Measurements from ENCODE around the gene ATXN2.
"Not testable (repeated sequence)": the region's sequence is repeated elsewhere in the genome, so short reads cannot be mapped to it uniquely, and the experiment has no call there.

The ATXN2 gene

DNA sequence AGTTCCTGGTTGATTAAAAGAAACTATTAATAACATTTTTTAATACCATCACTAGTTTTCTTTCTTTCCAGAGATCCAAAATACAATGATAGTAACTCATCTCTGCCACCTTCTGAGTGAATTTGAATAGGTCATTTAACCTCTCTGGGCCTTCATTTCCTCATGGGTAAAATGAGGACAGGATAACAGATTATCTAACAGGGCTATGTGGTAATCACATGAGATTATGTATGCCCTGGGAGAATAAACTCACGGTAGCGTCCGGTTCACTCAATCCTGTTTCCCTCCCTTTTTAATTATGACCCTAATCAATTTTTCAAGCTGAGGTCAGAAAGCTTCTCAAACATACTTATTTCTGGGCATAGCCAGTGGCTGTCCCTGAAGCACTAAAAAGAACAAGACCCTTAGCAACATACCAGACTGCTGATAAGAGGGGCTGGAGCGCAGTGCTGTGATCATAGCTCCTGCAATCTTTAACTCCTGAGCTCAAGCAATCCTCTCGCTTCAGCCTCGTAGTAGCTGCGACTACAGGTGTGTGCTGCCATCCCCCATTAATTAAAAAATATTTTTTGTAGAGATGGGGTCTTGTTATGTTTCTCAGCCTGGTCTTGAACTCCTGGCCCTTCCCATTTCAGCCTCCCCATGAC is 24.2 kb downstream of the ATXN2 start:
- DNase-seq (ENCODE audit: low read depth in 2 of 3, low spot score in 1 of 3), result no peak

DNA sequence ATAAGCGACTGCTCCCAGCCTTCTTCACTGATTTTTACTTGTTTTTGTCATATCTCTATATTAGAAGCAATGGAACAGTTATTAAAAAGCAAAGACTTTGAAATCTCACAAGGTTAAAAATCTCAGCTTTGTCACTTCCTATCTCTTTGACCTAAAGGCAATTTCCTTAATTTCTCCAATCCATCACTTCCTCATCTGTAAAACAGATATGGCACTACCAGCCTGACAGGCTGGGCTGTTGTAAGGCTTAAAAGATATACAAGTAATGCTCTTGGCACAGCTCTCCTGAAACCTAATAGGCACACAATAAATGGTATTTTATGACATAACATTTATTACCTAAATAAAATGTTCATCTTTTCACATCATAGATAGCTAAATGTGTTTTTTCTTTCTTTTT is 25.6 kb downstream of the ATXN2 start:
- no peak for DNase-seq (ENCODE audit: low read depth in 2 of 3, low spot score in 1 of 3)

DNA sequence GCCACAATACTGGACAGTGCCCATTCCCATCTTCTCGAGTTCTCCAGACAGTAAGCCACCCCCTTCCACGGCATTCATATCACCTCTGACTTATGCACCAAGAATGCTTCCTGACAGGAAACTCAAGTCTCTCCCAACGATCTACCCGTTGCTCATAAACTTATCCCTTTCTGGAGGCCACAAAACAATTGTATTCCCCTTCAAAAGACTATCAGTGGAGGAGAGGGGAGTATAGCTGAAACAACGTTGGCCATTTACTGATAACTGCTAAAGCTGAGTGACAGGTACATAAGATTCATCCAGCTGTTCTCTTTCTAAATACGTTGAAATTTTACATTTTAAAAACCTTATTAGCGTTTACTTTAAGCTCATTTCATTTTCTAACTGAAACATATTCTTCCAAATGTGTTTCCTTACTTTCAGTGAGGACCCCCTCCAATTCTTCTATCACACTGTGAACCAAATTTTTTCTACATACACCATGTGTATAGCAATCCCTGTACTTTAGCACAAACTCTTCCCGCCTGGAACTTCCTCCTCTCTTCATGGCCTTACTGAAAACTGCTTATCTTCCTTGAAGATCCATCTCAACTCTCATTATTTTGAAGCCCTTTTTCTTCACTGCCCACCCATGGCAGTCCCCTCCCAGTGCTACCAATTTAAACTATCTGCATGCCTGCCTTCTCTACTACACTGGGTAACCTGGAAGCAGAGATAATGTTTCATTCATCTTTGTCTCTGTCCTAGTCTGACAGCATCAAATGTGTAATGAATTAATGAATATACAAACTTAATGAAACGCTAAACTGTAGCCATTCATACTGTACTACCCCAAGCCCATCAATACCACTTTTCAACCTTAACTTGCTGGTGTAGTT is 28.8 kb downstream of the ATXN2 start:
- no peak for DNase-seq (ENCODE audit: low read depth in 2 of 3, low spot score in 1 of 3)

DNA sequence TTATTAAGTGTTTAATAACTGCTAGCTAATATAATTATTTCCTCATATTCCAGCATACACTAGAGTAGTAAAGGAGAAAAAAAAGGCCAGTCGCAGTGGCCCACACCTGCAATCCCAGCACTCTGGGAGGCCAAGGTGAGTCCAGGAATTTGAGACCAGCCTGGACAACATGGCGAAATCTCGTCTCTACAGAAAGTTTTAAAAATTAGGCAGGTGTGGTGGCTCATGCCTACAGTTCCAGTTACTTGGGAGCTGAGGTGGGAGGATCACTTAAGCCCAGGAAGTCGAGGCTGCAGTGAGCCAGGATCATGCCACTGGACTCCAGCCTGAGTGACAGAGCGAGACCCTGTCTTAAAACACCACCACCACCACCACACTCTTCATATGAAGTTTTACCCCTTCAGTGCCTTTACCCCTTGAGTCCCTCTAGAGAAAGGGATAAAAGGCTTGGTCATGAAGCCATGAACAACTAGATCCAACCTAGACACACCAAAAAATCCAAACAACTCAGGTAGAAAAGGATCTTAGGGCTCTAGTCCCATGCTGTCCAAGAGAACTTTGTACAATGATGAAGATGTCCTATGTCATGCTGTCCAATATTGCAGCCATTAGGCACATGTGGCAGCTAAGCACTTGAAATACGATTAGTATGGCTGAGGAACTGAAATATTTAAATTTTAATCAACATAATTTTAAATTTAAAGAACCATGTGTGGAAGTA is 29.6 kb downstream of the ATXN2 start:
- DNase-seq (ENCODE audit: low read depth in 2 of 3, low spot score in 1 of 3), result no peak

DNA sequence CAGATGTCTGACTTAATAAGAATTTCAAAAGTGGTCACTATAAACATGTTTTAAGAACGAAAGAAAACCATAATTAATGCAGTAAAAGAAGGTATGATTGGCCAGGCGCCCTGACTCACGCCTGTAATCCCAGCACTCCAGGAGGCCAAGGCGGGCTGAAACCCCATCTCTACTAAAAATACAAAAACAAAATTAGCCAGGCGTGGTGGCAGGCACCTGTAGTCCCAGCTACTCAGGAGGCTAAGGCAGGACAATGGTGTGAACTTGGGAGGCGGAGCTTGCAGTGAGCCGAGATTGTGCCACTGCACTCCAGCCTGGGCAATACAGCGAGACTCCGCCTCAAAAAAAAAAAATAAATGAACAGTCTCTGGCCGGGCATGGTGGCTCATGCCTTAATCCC is 38.3 kb downstream of the ATXN2 start:
- DNase-seq (ENCODE audit: low read depth in 2 of 3, low spot score in 1 of 3), result not testable (repeated sequence)

DNA sequence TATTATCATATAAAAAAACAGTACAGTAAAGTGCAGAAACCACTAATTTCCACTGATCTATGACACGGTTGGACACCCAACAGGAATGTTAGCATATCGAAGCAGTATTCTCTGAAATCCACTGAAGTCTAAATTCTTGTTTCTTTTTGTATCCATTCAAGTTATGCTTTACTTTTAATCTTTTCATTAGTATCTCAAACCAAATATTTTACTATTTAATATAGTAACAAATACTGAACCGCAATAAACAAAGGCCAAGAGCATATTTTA is 41.1 kb downstream of the ATXN2 start:
- no peak for DNase-seq (ENCODE audit: low read depth in 2 of 3, low spot score in 1 of 3)

DNA sequence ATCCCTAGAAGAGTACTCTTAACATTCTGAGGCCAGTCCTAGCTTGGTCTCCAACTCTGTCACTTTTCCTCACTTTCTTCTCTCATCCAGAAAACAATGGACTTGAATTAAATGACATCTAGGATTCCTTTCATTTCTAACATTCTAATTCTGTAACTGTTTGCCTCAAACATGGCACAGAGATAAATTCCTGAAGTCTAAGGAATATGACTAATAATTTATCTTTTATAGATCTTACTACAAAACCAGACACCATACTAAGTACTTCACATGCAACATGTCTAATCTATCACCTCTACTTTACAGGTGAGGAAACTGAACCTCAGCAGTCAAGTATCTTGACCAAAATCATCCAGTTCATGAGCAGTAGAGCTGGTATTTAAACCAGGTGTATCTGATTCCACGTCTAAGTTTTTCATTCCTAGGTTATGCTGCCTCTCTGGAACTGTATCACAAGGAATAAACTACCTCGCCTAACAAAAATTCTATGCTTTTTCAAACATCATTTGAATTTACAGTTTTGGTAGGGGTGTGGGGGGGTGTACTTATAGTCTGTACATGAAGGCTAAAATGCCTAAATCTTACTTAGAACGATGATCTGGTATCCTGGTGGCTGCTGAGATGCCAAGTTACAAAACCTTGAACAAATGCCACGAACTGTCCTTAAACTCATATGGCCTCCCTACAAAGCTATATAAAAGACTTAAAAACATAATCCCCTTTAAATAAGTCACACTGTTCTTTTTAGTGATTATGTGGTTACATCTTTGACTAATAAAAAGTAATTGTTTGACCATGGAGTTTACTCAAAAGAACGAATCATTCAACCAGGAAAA is 41.6 kb downstream of the ATXN2 start:
- no peak for DNase-seq (ENCODE audit: low read depth in 2 of 3, low spot score in 1 of 3)

DNA sequence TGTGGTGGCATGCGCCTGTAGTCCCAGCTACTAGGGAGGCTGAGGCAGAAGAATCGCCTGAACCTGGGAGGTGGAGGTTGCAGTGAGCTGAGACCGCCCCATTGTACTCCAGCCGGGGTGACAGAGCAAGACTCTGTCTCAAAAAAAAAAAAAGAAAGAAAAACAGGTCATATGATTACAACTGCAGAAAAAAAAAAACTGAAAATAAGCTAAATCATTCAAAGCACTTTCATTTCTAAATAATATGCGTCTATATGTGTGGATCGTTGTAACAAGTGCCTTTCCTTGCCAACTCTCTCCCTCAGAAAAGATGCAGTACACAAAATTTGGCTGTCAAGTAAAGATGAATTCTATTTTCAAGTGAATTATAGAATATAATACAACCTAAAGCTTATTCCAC is 42.4 kb downstream of the ATXN2 start:
- DNase-seq (ENCODE audit: low read depth in 2 of 3, low spot score in 1 of 3), result no peak

DNA sequence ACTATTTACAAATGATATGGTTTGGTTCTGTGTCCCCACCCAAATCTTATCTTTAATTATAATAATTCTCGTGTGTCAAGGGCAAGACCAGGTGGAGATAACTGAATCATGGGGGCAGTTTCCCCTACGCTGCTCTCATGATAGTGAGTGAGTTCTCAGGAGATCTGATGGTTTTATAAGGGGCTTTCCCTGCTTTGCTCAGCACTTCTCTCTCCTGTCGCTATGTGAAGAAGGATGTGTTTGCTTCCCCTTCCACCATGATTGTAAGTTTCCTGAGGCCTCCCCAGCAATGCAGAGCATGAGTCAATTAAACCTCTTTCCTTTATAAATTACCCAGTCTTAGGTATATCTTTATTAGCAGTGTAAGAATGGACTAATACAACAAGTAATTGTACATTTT is 43.8 kb downstream of the ATXN2 start:
- not testable (repeated sequence) for DNase-seq (ENCODE audit: low read depth in 2 of 3, low spot score in 1 of 3)

DNA sequence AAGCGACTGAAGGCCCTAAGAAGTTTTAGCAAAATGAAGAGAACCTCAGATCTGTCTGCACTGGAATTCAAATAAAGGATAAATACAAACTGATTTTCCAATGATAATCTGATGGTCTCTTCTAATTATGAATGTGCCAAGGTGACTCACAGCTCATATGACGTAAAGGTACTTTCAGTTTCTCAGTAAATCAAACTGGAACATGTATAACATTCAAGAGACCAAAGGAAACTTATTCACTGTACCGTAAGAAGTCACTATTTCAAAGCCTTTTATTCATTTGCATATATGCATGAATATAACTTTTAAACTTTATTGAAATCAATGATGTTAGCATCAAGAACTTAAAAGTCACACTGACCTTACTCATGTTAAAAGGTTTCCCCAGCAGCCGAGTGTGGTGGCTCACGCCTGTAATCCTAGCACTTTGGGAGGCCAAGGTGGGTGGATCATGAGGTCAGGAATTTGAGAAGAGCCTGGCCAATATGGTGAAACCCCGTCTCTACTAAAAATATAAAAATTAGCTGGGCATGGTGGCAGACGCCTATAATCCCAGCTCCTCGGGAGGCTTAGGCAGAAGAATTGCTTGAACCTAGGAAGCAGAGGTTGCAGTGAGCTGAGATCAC is 52.2 kb downstream of the ATXN2 start:
- DNase-seq (ENCODE audit: low read depth in 2 of 3, low spot score in 1 of 3), result peak in 2 of 3 donors; percentile 14 to 20

DNA sequence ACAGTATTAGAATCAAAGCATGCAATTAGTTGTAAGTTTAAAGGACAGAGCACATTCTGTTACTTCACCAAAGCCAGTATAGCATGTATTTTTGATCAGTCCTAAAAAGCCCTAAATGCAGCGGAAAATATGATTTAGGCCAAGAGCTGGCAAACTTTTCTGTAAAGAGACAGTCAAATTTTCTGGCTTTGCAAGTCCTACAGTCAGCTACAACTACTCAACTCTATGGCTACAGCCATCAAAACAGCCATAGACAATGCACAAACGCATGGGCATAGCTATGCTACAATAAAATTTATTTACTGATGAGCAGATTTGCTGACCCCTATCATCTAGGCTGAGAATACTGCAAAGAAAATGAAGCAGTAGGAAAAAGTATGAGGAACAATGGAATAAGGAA is 52.9 kb downstream of the ATXN2 start:
- no peak for DNase-seq (ENCODE audit: low read depth in 2 of 3, low spot score in 1 of 3)

DNA sequence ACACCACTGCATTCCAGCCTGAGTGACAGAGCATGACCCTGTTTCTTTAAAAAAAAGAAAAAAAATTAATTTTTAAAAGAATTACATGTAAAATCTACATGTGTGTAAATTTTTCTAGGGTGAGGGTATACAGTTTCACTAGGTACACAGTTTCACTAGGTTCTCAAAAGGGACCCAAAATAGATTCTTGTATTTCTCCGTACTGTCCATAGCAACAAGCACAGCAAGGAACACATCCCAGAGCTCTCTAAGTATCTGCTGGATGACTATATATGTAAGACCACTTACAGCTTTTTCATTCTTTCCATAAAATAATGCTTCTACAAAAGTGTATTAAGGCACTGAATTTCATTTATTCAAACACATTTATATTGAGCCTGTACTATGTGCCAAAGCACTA is 55.1 kb downstream of the ATXN2 start:
- no peak for DNase-seq (ENCODE audit: low read depth in 2 of 3, low spot score in 1 of 3)

DNA sequence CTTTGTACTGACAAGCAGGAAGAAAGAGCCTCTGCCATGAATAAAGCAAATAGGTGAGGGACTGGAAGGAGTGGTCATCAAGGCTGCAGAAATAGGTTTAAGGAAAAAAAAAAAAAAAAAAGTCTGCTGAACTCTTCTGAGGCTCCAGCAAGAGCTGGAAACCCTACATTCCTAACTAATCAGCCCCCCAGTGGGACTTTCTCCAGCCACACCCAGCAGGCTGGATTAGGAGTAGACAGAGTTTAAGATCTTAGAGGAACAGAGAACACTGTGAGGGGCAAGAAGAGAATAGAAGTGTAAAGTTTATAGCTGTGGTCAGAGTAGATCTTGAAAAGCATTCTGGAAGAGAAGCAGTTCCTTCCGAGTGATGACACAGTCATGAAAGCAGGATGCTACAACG is 66.4 kb downstream of the ATXN2 start:
- no peak for DNase-seq (ENCODE audit: low read depth in 2 of 3, low spot score in 1 of 3)

DNA sequence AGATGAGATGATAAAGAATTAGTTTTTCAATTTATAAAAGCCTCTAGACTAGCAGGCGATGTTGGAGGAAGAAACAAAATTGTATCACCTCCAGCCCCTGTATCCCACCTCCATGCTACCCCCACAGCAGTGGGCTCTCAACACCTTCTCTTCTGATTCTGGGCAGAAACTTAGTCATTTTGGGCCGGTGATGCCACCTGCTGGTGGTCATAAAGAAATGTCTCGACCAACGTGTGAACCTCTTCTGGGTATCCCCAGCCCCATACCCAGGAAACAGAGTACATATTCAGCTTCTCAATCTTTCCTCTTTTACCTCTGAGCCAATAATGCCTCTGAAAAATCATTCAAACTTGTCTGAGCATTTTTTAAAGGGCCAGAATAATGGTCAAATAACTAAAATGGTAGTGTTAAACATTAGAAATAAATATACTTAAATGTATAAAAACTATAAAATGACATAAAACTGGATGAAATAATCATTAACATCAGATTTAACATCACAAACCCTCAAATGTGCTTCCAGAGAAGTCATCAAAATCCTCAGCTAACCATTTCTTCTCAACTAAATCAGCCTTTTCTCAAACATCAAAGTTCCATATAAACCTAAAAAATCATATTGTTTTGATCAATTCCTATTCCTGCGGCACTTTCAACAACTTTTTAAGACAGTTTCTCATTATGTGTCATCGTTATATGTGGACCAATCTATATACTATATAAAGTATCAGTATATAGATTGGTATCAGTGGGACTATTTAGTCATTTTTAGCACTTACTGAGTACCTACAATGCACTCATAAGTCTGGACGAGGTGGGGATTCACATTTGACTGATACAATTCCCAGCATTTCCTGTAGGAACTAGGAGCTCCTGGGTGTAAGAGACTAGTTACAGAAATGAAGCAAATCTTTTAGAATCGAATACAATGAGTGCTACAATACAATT is 69.4 kb downstream of the ATXN2 start:
- DNase-seq (ENCODE audit: low read depth in 2 of 3, low spot score in 1 of 3), result peak; percentile 22 to 51 (median 33)

DNA sequence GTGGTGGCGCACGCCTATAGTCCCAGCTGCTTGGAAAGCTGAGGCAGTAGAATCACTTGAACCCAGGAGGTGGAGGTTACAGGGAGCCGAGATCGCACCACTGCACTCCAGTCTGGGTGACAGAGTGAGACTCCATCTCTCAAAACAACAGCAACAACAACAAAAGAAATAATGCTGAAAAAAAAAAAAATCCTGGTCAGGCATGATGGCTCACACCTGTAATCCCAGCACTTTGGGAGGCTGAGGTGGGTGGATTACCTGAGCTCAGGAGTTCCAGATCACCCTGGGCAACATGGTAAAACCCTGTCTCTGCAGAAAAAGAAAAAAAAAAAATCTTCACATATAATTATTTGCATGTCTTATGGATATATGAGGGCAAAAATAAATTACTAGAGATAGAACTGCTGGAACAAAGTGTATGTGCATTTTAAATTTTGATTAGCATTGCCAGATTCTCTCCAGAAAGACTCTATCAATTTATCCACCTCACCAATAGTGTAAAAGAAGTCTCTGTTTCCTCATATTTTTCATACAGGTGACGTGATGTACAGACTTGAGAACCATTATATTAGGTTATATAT is 75.4 kb downstream of the ATXN2 start:
- DNase-seq (ENCODE audit: low read depth in 2 of 3, low spot score in 1 of 3), result no peak

DNA sequence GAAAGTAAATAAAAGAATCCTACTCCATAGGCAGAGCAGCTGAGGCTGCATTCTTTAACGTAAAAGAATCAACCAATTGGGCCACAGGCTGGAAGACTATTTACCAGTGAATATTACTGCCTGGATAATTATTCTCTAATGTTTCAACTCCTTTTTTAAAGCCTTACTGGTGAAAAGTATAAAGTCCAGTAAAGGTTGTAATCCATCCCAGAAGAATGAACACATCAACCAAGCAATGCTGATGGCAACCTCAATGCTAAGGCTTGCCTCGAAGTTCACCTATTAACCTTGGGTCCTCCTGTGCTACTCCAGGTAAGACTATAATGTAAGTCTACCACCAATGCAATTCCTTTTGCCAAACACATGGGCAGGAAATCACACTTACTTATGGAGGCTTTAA is 77.3 kb downstream of the ATXN2 start:
- no peak for DNase-seq (ENCODE audit: low read depth in 2 of 3, low spot score in 1 of 3)

DNA sequence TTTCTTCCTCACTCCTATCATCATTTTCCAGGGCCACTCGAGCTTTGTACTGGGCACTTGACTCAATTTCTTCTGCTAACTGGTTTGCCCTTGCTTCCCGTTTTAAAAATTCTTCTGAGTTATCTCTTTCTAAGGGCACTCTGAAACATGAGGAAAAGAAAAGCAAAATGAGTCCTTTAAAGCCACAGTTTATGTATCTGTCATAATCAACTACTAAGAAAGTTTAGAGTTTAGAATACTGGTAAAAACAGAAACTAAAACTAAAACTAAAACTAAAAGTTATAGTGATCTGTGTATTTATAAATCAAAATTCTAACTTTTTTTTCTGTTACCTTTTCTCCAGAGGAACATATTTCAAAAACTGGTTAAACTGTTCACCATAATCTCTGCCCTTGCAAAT is 79.2 kb downstream of the ATXN2 start:
- no peak for DNase-seq (ENCODE audit: low read depth in 2 of 3, low spot score in 1 of 3)

DNA sequence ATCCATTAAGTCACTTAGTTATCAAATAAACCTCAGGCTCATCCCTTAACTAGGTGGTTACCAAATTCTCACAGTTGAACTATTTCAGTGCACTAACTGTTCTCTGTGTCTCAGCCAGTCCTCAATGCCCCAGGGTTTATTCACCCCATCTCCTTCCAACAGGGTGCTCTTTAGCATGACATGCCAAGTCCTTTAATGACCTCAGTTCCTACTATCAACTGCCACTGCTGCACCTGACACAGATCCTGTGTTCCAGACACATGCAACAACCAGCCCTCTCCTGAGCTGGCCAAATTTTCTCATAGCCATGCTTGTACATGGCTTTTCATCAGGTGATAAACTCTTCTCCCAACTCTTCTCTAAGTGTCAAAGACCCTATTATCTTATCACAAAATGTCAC is 80.0 kb downstream of the ATXN2 start:
- no peak for DNase-seq (ENCODE audit: low read depth in 2 of 3, low spot score in 1 of 3)

DNA sequence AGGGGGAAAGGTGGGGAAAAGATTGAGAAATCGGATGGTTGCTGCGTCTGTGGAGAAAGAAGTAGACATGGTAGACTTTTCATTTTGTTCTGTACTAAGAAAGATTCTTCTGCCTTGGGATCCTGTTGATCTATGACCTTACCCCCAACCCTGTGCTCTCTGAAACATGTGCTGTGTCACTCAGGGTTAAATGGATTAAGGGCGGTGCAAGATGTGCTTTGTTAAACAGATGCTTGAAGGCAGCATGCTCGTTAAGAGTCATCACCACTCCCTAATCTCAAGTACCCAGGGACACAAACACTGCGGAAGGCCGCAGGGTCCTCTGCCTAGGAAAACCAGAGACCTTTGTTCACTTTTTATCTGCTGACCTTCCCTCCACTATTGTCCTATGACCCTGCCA is 91.4 kb downstream of the ATXN2 start:
- DNase-seq (ENCODE audit: low read depth in 2 of 3, low spot score in 1 of 3), result not testable (repeated sequence)
